OCI-LY1 (cell line): ENCODE data around the gene ABHD17A.

ENCODE experiments used
- EZH2 ChIP-seq: fragments of 200-600 bp; sonication (generic), shearing (Covaris generic); IDR thresholded peaks from 2 replicates; pipeline ENCODE4 v1.8.0; 2017; ENCODE audit warnings: borderline replicate concordance, mixed run types, mild to moderate bottlenecking, antibody characterized with exemption, low read length, moderate library complexity, mixed read lengths
- TF ChIP-seq, protein P1 (sequence below): fragments of 200-600 bp; sonication (generic), shearing (Covaris generic); IDR thresholded peaks from 2 replicates; pipeline ENCODE4 v1.5.1; 2017; ENCODE audit warnings: mild to moderate bottlenecking, antibody characterized with exemption, low read length, moderate library complexity, mixed read lengths

DNA sequence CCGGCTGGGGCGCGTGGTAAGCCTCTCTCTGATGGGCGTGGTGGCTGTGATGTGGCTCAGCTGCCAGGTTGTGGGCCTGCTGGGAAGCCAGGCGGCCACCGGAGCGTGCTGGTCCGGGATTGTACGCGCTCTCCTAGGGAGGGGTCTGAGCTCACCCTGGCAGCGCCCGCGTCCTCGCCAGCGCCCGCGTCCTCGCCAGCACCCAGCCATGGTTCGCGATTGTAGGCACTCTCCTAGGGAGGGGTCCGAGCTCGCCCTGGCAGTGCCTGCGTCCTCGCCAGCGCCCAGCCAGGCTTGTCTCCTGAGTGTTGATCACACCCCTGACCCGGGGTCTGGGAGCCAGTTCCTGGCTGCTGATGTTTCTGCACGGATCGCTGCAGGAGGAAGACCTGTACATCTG, 33.7 kb upstream of the ABHD17A start:
- TF ChIP-seq, protein P1, sequence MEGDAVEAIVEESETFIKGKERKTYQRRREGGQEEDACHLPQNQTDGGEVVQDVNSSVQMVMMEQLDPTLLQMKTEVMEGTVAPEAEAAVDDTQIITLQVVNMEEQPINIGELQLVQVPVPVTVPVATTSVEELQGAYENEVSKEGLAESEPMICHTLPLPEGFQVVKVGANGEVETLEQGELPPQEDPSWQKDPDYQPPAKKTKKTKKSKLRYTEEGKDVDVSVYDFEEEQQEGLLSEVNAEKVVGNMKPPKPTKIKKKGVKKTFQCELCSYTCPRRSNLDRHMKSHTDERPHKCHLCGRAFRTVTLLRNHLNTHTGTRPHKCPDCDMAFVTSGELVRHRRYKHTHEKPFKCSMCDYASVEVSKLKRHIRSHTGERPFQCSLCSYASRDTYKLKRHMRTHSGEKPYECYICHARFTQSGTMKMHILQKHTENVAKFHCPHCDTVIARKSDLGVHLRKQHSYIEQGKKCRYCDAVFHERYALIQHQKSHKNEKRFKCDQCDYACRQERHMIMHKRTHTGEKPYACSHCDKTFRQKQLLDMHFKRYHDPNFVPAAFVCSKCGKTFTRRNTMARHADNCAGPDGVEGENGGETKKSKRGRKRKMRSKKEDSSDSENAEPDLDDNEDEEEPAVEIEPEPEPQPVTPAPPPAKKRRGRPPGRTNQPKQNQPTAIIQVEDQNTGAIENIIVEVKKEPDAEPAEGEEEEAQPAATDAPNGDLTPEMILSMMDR = no peak
- TF ChIP-seq EZH2 = no peak
